GM21447 (cell line): ENCODE results near the gene KLK10.

Experiments used
- ATAC-seq: cut with Tn5 transposase; IDR thresholded peaks from one replicate; pipeline ENCODE4 v1.9.1; 2021; ENCODE audit not compliant: unreplicated experiment

Gene KLK10

GRCh38 chr19:51019544-51019925 lies at the start of gene KLK10:
Gene KLK10 (minus strand): TSS chr19:51019709. CDS start chr19:51019130, 579 bp downstream.
- ATAC-seq, result no peak

- ATAC-seq, result no peak
These were observed 47.1 kb upstream of the KLK10 start for GRCh38 chr19:51066393-51067186.

- ATAC-seq, result no peak
These were observed 45.9 kb upstream of the KLK10 start for GRCh38 chr19:51065221-51065960.

GRCh38 chr19:51064534-51065220 lies 45.2 kb upstream of the KLK10 start, which contains the start of gene KLK13:
Gene KLK13 (minus strand): TSS chr19:51065092. CDS start chr19:51065067, 25 bp downstream.
- no peak for ATAC-seq

GRCh38 chr19:51063664-51064063 lies 44.2 kb upstream of the KLK10 start:
- no peak for ATAC-seq

GRCh38 chr19:51060973-51061372 lies 41.5 kb upstream of the KLK10 start:
- no peak for ATAC-seq

- no peak for ATAC-seq
These were observed 40.8 kb upstream of the KLK10 start for GRCh38 chr19:51060336-51060735.

GRCh38 chr19:51059715-51060114 lies 40.2 kb upstream of the KLK10 start:
- ATAC-seq, result no peak

- ATAC-seq, result no peak
These were observed 36.4 kb upstream of the KLK10 start for GRCh38 chr19:51055866-51056265.

GRCh38 chr19:51047031-51047335 lies 27.5 kb upstream of the KLK10 start:
- ATAC-seq, result no peak

GRCh38 chr19:51044327-51044726 lies 24.8 kb upstream of the KLK10 start:
- no peak for ATAC-seq

GRCh38 chr19:51043497-51043896 lies 24.0 kb upstream of the KLK10 start:
- ATAC-seq, result no peak

- ATAC-seq, result no peak
These were observed 20.6 kb upstream of the KLK10 start for GRCh38 chr19:51040151-51040550.

GRCh38 chr19:51036519-51036918 lies 17.0 kb upstream of the KLK10 start:
- ATAC-seq, result no peak

GRCh38 chr19:51034704-51035103 lies 15.2 kb upstream of the KLK10 start, which contains the start of gene KLK12:
Gene KLK12 (minus strand): TSS chr19:51035002. CDS start chr19:51034621, 381 bp downstream.
- ATAC-seq, result no peak

GRCh38 chr19:51031880-51032225 lies 12.3 kb upstream of the KLK10 start:
- ATAC-seq, result no peak

- no peak for ATAC-seq
These were observed 11.8 kb upstream of the KLK10 start for GRCh38 chr19:51031220-51031879.

- no peak for ATAC-seq
These were observed 11.1 kb upstream of the KLK10 start for GRCh38 chr19:51030631-51031030.

- ATAC-seq, result no peak
These were observed 10.2 kb upstream of the KLK10 start for GRCh38 chr19:51029718-51030117.

GRCh38 chr19:51027873-51028272 lies 8.4 kb upstream of the KLK10 start:
- ATAC-seq, result no peak

- no peak for ATAC-seq
These were observed 7.8 kb upstream of the KLK10 start for GRCh38 chr19:51027126-51027806.
